Skeletal muscle cell (primary cell): ENCODE measurements around the gene KCNMA1.

ENCODE experiments used
- DNase-seq: peaks from one replicate; pipeline ENCODE4 v3.0.0-alpha.2; 2010; ENCODE audit warnings: low read depth
- H3K4me3 ChIP-seq: 2 replicates; pipeline ENCODE4 v1.5.1; 2011; ENCODE audit warnings: low read depth, mild to moderate bottlenecking, control low read depth, low read length, moderate library complexity

KCNMA1 gene

GRCh38 chr10:77448226-77448625, 189.4 kb downstream of the KCNMA1 start:
- H3K4me3 ChIP-seq, result no peak overlapping the region

DNA sequence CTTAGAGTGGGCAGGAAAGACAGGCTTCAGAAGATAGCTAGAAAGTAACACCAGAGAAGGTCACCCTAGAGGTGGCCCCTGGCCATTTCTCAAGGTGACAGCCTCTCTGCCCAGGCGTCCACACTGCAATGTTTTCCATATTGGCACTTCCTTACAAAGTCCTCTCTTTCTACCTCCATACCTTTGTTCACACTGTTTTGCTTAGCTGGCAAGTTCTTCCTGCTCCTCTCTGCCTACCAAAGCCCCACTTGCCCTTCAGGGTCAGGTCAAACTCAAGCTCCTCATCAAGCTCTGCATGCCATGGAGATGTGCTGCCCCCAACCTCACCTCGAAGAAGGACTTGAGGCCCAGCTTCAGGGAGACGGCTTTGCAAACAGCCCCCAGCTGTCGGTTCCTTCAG, 190.9 kb downstream of the KCNMA1 start:
- DNase-seq, result no peak
- H3K4me3 ChIP-seq, result no peak overlapping the region

More at GRCh38 chr10:77448226-77448625, 189.4 kb downstream of the KCNMA1 start:
- DNase-seq, result no peak

- DNase-seq, result no peak
Measured at GRCh38 chr10:77445547-77445946, 192.1 kb downstream of the KCNMA1 start.

GRCh38 chr10:77444041-77444440, 193.6 kb downstream of the KCNMA1 start:
- no peak for DNase-seq
- H3K4me3 ChIP-seq, result no peak overlapping the region

More at GRCh38 chr10:77445547-77445946, 192.1 kb downstream of the KCNMA1 start:
- H3K4me3 ChIP-seq, result no peak overlapping the region

GRCh38 chr10:77442699-77443189, 194.9 kb downstream of the KCNMA1 start:
- H3K4me3 ChIP-seq, result no peak overlapping the region
- no peak for DNase-seq

- no peak for DNase-seq
- H3K4me3 ChIP-seq, result no peak overlapping the region
Measured at GRCh38 chr10:77441353-77442166, 196.0 kb downstream of the KCNMA1 start.

GRCh38 chr10:77436257-77436975, 201.2 kb downstream of the KCNMA1 start:
- no peak overlapping the region for H3K4me3 ChIP-seq
- no peak for DNase-seq

DNA sequence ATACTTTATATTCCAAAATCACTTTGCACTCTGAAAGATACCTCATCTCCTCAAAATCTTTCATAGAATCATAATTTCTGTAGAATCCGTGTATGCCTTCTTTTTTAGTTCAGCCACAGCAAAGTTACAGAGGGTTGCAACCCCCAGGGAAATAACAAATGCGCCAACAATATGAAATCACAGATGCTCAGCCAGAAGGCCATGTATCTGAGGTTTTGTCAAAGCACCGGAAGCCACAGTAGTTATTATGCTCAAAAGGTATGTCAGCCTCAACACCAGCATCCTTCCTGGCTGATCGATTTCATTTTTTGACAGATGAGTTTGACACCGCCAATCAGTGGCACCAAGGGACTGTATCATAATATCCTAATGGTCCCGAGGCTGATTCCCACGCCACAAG, 204.1 kb downstream of the KCNMA1 start:
- DNase-seq, result no peak
- H3K4me3 ChIP-seq, result no peak overlapping the region

- no peak for DNase-seq
- no peak overlapping the region for H3K4me3 ChIP-seq
Measured at GRCh38 chr10:77431980-77432797, 205.4 kb downstream of the KCNMA1 start.

DNA sequence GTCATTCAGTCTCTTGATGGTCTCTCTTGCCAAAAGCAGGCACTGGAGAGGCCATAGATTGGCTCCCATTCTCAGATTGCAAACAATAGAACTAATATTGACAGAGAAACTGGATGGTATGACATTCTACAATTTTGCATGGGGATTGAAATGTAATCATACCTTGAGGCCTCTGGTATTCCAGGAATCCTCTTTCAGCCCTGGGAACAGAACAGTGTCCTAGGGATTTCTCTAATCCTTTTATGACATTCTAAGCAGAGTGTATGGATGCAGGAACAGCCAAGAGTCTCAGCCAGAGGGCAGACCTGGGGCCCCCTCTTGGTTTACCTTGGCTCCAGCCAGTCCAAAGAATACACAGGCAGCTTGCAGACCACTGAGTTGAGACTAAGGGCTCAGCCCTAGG, 206.4 kb downstream of the KCNMA1 start:
- no peak overlapping the region for H3K4me3 ChIP-seq
- no peak for DNase-seq

DNA sequence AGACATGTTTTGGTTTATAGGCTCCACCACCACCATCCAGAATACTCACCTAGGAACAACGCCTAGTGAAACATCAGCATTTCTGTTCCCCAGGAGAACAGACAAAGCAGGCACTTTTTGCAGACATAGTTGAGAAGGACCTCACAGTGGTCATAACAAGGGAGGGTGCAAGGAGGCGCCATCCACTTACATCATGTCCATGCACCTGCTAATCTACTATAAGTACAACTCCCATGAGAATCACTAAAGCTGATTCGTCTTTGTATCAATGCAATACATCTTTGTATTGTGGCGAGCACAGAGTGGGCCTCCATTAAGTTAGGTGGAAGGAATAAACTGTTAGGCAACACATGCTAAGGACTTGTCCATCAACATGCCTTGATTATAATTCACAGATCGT, 207.1 kb downstream of the KCNMA1 start:
- DNase-seq, result no peak
- H3K4me3 ChIP-seq, result no peak overlapping the region

DNA sequence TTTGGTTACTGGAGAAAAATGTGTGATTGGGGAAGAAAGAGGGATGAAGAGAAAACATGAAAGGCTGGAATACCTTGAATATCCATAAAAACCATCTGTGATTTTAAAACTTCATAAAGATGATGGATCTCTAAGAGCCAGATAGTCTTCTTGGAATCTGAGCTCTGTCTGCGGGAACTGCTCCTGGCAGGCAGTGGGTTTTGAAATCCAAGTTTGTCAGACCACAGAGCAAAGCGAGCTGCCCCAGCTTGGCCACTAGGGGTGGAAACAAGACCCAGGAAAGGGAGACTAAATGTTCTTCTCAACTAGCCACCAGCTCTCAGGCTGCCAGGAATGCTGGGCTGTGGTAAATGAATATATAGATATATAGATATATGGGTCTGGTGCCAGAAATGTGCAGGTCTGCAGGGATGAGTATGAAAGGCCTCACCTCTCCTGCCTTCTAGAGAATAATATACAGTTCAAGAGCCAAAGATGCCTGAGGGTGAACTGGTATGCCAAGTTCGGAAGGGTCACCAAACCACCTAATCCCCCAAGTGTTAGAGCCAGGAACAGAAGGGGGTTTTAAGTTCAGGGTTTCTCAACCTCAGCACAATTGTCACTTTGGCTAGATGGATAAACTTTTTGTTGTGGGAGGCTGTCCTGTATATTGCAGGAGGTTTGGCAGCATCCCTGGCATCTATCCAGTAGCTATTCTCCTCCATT, 208.8 kb downstream of the KCNMA1 start:
- no peak overlapping the region for H3K4me3 ChIP-seq
- DNase-seq, result peak; percentile 54

GRCh38 chr10:77424257-77424656, 213.4 kb downstream of the KCNMA1 start:
- DNase-seq, result no peak
- no peak overlapping the region for H3K4me3 ChIP-seq

DNA sequence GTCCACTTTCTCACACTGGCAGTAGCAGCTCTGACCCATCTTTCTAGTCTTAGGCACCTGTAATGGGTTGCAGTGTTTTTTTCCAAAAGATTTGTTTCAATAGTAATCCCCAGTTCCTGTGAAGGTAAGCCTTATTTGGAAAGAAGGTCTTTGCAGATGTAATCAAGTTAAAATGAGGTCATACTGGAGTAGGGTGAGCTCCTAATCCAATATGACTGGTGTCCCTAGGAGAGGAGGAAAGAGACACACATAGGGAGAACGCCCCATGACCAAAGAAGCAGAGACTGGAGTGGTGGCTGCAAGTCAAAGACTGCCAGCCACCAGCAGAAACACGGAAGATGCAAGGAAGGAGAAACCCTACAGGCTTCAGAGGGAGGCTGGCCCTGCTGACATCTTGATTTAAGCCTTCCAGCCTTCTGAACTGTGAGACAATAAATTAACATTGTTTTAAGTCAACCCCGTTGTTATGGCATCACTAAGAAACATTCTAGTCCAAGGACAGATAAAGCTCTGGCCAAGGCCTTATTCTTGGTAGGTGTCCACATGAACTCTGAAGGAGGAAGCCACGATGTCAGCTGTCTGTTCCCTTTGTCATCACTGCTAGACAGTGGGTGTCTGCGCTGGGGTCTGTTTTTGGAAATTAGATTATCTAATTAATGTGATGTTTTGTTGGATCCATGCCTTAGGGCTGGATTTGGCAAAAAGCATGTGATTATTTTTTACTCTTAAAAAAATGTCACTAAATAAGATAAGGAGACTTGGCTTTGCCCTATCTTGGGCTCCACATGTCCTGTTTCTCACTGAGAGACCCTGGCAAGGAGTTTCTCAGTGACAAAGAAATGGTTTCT, 214.9 kb downstream of the KCNMA1 start:
- no peak overlapping the region for H3K4me3 ChIP-seq
- DNase-seq, result no peak

GRCh38 chr10:77421591-77421990, 216.0 kb downstream of the KCNMA1 start:
- no peak for DNase-seq
- H3K4me3 ChIP-seq, result no peak overlapping the region

GRCh38 chr10:77420947-77421523, 216.6 kb downstream of the KCNMA1 start:
- H3K4me3 ChIP-seq, result no peak overlapping the region
- DNase-seq, result no peak

- no peak overlapping the region for H3K4me3 ChIP-seq
- no peak for DNase-seq
Measured at GRCh38 chr10:77419979-77420378, 217.6 kb downstream of the KCNMA1 start.

DNA sequence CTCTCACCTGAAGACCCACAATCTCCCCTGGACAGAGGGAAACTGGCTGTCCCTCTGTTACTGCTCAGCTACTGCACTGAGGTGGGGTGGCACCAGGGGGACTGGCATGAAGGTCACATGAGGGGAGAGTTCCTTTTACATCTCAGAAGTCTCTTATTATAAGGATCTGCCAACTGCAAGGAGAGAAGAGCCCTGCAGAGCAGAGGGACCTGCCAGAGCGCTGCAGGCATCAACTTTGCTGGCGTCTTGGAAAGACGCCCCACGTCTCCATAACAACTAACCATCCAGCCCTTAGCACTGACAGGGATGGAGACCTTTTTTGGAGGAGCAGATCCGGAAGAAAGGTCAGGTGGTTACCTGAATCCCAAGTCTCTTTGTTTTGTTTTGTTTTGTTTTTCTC, 218.6 kb downstream of the KCNMA1 start:
- no peak for DNase-seq
- H3K4me3 ChIP-seq, result no peak overlapping the region
